Activated B cell treated with CpG ODN at 0.5 μM for 24 hours (primary cell): ENCODE data around the gene PDILT. TPM values are rescaled to one million over a fixed set of nuclear protein-coding genes. Genes with fewer than 3 reads are reported as not detected.

ENCODE experiments used
- ATAC-seq: fragments of 200-7000 bp; cut with Tn5 transposase; one replicate; pipeline ENCODE4 v1.10.0; 2021; ENCODE audit warnings: low read depth, mild to moderate bottlenecking, moderate library complexity
- CTCF ChIA-PET: fragments of 350-600 bp; sonication (Branson Sonifier 250); formaldehyde crosslinking; loops from one replicate; lab custom pipeline; 2021; ENCODE audit warnings: antibody characterized with exemption; lab: Charles Lee
- POLR2A ChIA-PET: fragments of 350-600 bp; sonication (Branson Sonifier 250); formaldehyde crosslinking; loops from one replicate; lab custom pipeline; 2021; ENCODE audit warnings: antibody characterized with exemption; lab: Charles Lee
- DNase-seq: peaks from one replicate; pipeline ENCODE4 v3.0.0; 2022
- H3K27ac Mint-ChIP-seq: one replicate; pipeline ENCODE4 v1.8.0; 2020; ENCODE audit warnings: mixed read lengths
- H3K27me3 Mint-ChIP-seq: one replicate; pipeline ENCODE4 v1.8.0; 2021; ENCODE audit warnings: mixed read lengths
- H3K36me3 Mint-ChIP-seq: one replicate; pipeline ENCODE4 v1.8.0; 2021; ENCODE audit warnings: low read depth, mixed read lengths
- H3K4me1 Mint-ChIP-seq: one replicate; pipeline ENCODE4 v1.8.0; 2021; ENCODE audit warnings: mixed read lengths
- H3K4me3 Mint-ChIP-seq: one replicate; pipeline ENCODE4 v1.8.0; 2020; ENCODE audit warnings: mild to moderate bottlenecking, mixed read lengths
- H3K9me3 Mint-ChIP-seq: one replicate; pipeline ENCODE4 v1.8.0; 2020; ENCODE audit warnings: mixed read lengths
- intact Hi-C: fragments of 100-400 bp; cut with micrococcal nuclease; formaldehyde crosslinking; loops from one replicate; pipeline ENCODE4 v1.15.1; 2024
- total RNA-seq: library from RNA; stranded (reverse); gene quantifications from 2 replicates; pipeline ENCODE4 v1.2.3, GENCODE V29; 2022
- TF ChIP-seq, protein P1 (sequence below): fragments of 200-600 bp; IDR thresholded peaks from one replicate; pipeline ENCODE4 v1.8.0; 2022; ENCODE audit warnings: antibody characterized with exemption, mild to moderate bottlenecking

PDILT gene
- total RNA-seq, 1 donor from 2014 or later = not detected

DNA sequence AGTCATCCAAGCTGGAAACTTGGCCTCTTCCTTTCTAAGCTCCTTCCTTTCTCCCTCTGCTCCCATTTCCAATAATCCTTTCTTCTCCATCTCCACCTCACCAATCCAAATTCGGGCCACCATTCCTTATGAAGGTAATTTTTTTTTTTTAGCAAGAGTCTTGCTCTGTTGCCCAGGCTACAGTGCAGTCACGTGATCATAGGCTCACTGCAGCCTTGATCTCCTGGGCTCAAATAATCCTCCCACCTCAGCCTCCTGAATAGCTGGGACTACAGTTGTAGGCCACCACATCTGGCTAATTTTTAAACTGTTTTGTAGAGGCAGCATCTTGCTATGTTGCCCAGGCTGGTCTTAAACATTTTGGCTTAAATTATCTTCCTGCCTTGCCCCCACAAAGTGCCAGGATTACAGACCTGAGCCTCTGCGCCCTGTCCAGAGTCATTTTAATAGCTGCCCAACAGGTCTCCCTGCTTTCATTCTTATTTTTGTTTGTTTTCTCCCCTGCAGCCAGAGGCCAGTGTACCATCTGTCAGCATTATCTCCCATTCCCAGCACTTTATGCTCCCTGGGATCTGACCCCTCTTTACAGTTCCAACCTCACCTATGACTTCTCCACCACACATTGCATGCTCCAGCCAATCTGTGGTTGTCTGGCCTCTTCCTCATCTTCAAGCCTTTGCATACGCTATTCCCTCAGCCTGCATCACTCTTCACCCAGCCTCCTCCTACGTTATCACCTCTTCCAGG lies 75.0 kb downstream of the PDILT start:
- Mint-ChIP-seq H3K4me3 (no peak overlapping the region), H3K9me3 (no peaks in the 10 kb centered on the region), H3K4me1 (no peaks in the 10 kb centered on the region), H3K27ac (no peak overlapping the region), H3K36me3 (no peaks in the 10 kb centered on the region), H3K27me3 (peaks cover 5% of the 10 kb centered on the region)
- CTCF ChIA-PET = no interaction called here
- POLR2A ChIA-PET = no interaction called here
- ATAC-seq (no peak), DNase-seq (no peak)
- TF ChIP-seq, protein P1, sequence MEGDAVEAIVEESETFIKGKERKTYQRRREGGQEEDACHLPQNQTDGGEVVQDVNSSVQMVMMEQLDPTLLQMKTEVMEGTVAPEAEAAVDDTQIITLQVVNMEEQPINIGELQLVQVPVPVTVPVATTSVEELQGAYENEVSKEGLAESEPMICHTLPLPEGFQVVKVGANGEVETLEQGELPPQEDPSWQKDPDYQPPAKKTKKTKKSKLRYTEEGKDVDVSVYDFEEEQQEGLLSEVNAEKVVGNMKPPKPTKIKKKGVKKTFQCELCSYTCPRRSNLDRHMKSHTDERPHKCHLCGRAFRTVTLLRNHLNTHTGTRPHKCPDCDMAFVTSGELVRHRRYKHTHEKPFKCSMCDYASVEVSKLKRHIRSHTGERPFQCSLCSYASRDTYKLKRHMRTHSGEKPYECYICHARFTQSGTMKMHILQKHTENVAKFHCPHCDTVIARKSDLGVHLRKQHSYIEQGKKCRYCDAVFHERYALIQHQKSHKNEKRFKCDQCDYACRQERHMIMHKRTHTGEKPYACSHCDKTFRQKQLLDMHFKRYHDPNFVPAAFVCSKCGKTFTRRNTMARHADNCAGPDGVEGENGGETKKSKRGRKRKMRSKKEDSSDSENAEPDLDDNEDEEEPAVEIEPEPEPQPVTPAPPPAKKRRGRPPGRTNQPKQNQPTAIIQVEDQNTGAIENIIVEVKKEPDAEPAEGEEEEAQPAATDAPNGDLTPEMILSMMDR = no peak
- intact Hi-C loops = no loop called here

DNA sequence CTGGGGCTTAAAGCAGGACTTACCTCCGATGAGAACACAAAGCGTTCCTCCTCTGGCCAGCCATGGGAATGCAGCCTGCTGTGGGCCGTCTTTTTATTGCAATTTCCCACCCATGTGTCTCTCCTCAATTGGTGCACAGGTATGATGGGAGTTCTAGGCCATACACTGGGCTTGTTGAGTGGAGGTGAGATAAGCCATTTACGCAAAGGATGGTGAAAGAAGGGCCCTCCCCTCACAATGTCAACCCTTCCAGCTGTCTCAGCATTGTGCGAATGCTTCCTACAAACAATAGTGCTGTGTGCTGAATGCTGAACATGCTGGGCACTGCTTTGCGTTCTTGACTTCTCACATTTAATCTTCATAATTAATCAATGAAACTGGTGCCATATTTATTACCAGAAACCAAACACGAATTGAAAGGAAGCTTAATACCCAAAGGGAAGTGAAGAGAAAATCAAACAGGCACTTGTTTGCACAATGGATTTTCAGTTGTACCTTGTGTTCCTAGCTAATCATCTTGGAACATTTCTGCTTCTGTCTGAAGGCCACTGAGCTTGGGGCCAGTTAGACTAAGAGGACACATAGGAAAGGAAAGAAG lies 77.0 kb downstream of the PDILT start, which contains the start of gene GP2:
TSS of gene GP2 (minus strand) at position 70 of the 598 bp plus-strand sequence. CDS start 1,082 bp downstream, outside the sequence.
- no peak within 1 kb of the TSS for H3K4me3 Mint-ChIP-seq
- TF ChIP-seq, protein P1 = no peak
- ATAC-seq (no peak), DNase-seq (no peak)
- ChIA-PET POLR2A (no interaction called here), CTCF (no interaction called here)
- H3K9me3 Mint-ChIP-seq = no peaks in the 10 kb centered on the region
- H3K27ac Mint-ChIP-seq = no peak within 1 kb of the TSS
- peaks cover 7% of the 10 kb centered on the region for H3K27me3 Mint-ChIP-seq
- intact Hi-C loops = no loop called here
- H3K4me1 Mint-ChIP-seq = no peaks in the 10 kb centered on the region
- H3K36me3 Mint-ChIP-seq = no peaks in the 10 kb centered on the region

DNA sequence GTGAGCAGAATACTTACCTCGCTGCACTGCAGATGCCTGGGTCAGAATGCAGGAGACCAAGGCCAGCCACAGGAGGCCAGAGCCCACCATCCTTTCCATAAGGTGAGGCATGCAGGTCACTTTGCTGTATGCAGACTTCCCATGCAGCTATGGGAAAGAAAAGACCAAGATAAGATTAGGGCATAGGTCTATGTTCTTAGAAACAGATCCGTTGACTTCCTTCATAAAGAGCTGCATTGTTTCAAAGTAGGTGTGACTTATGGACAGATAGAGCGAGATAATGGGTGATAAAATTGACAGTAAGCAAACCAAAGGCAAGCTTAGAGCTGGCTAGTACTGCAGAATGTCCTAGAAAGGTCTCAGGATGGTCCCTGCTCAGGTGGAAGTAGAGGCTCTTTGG lies 78.2 kb downstream of the PDILT start:
- POLR2A ChIA-PET = no interaction called here
- H3K27me3 Mint-ChIP-seq = peaks cover 7% of the 10 kb centered on the region
- ATAC-seq (no peak), DNase-seq (no peak)
- CTCF ChIA-PET = no interaction called here
- no peaks in the 10 kb centered on the region for H3K9me3 Mint-ChIP-seq
- TF ChIP-seq, protein P1 = no peak
- intact Hi-C loops = no loop called here
- no peak overlapping the region for H3K4me3 Mint-ChIP-seq
- no peak overlapping the region for H3K27ac Mint-ChIP-seq
- H3K36me3 Mint-ChIP-seq = no peaks in the 10 kb centered on the region
- H3K4me1 Mint-ChIP-seq = no peaks in the 10 kb centered on the region

DNA sequence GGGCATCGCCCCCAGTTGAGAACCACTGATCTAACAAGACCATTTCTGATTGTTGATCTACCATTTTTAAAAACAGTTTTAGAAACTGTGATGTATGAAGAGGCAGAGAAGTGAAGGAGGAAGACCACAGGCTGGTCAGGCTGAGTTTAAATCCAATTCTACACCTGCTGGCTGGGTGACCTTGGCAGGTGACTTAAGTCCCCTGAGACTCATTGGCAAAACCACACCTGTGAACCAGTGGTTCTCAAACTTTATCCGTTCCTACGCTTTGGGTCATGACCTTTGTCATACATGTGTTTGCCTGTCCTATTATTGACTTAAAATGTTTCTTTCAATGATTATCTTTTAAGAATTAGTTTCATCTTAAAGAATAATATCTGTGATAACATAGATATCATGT lies 79.5 kb downstream of the PDILT start:
- intact Hi-C loops = no loop called here
- no peaks in the 10 kb centered on the region for H3K4me1 Mint-ChIP-seq

DNA sequence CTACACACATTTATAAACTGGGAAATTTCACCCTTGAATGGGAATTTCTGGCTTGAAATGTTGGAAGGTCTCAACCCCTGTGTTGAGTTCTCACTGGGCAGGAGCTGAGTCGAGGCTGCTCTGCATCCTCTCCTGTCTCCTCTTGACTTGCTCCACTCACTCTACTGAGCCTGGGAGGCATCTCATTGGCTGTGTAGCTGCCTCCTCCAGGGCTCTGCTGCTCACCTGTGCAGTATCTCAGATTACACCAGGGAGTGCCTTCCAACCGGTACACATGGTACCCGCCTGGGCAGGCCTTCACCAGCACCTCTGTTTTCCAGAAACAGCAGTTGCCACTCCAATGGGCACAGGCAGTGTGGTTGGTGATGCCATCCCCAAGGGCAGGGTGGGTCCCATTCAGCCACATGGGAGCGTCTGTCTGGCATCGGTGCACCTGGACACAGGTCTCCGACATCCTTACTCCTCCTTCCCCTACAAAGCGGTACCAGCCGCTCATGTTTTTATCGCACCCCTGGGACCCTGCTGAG lies 80.9 kb downstream of the PDILT start:
- H3K4me3 Mint-ChIP-seq = no peak overlapping the region
- ATAC-seq (no peak), DNase-seq (no peak)
- CTCF ChIA-PET = no interaction called here
- POLR2A ChIA-PET = no interaction called here
- no peaks in the 10 kb centered on the region for H3K36me3 Mint-ChIP-seq
- no peak overlapping the region for H3K27ac Mint-ChIP-seq
- intact Hi-C loops = no loop called here
- peaks cover 7% of the 10 kb centered on the region for H3K27me3 Mint-ChIP-seq
- H3K4me1 Mint-ChIP-seq = no peaks in the 10 kb centered on the region
- TF ChIP-seq, protein P1 = no peak
- H3K9me3 Mint-ChIP-seq = no peaks in the 10 kb centered on the region

More for the DNA sequence above, 79.5 kb downstream of the PDILT start:
- POLR2A ChIA-PET = no interaction called here
- DNase-seq = no peak
- Mint-ChIP-seq H3K36me3 (no peaks in the 10 kb centered on the region), H3K9me3 (no peaks in the 10 kb centered on the region), H3K27me3 (peaks cover 7% of the 10 kb centered on the region), H3K27ac (no peak overlapping the region), H3K4me3 (no peak overlapping the region)
- no peak for ATAC-seq
- TF ChIP-seq, protein P1 = no peak
- CTCF ChIA-PET = no interaction called here
